ENCODE results near the gene RRAGD.
"Not testable (repeated sequence)": the region's sequence is repeated elsewhere in the genome, so short reads cannot be mapped to it uniquely, and the experiment has no call there.

RRAGD gene

GRCh38 chr6:89411145-89412070 lies 665 bp downstream of the RRAGD start:
- no peak for DNase-seq

- no peak for DNase-seq
These were observed 1.3 kb downstream of the RRAGD start for GRCh38 chr6:89410788-89411144.

GRCh38 chr6:89410231-89410761 lies 1.8 kb downstream of the RRAGD start:
- no peak for DNase-seq

- DNase-seq: no peak
These were observed 2.5 kb downstream of the RRAGD start for GRCh38 chr6:89409461-89410035.

- no peak for DNase-seq
These were observed 5.9 kb downstream of the RRAGD start for GRCh38 chr6:89406141-89406540.

GRCh38 chr6:89404512-89404911 lies 7.6 kb downstream of the RRAGD start:
- no peak for DNase-seq

GRCh38 chr6:89402776-89403175 lies 9.3 kb downstream of the RRAGD start:
- DNase-seq: no peak

GRCh38 chr6:89400912-89401399 lies 11.1 kb downstream of the RRAGD start:
- DNase-seq: no peak

- no peak for DNase-seq
These were observed 12.0 kb downstream of the RRAGD start for GRCh38 chr6:89400050-89400449.

- no peak for DNase-seq
These were observed 13.1 kb downstream of the RRAGD start for GRCh38 chr6:89398762-89399525.

- DNase-seq: not testable (repeated sequence)
These were observed 14.2 kb downstream of the RRAGD start for GRCh38 chr6:89397884-89398283.

- DNase-seq: no peak
These were observed 18.4 kb downstream of the RRAGD start for GRCh38 chr6:89393659-89394058.

- DNase-seq: no peak
These were observed 19.2 kb downstream of the RRAGD start for GRCh38 chr6:89392823-89393222.

GRCh38 chr6:89388846-89389245 lies 23.2 kb downstream of the RRAGD start:
- no peak for DNase-seq

GRCh38 chr6:89387516-89388201 lies 24.4 kb downstream of the RRAGD start:
- peak; percentile 16 for DNase-seq

- DNase-seq: no peak
These were observed 25.1 kb downstream of the RRAGD start for GRCh38 chr6:89386917-89387491.

GRCh38 chr6:89385846-89386245 lies 26.2 kb downstream of the RRAGD start:
- no peak for DNase-seq

GRCh38 chr6:89385156-89385667 lies 26.9 kb downstream of the RRAGD start:
- peak; percentile 30 for DNase-seq

- DNase-seq: no peak
These were observed 31.0 kb downstream of the RRAGD start for GRCh38 chr6:89381031-89381430.

GRCh38 chr6:89379281-89379680 lies 32.8 kb downstream of the RRAGD start:
- no peak for DNase-seq

GRCh38 chr6:89378628-89379027 lies 33.4 kb downstream of the RRAGD start:
- DNase-seq: no peak

All from fibroblast of skin of right biceps (primary cell).